Stimulated activated CD4-positive, alpha-beta T cell treated with anti-CD3 and anti-CD28 coated beads, Interleukin-15, amount 100 ng/mL, for 24 hours (primary cell): Measurements from ENCODE around the gene OR9Q1.
"Not testable (repeated sequence)": the region's sequence is repeated elsewhere in the genome, so short reads cannot be mapped to it uniquely, and the experiment has no call there.

Experiments used
- DNase-seq: peaks from one replicate; pipeline ENCODE4 v3.0.0-alpha.2; 2020

Gene OR9Q1, protein sequence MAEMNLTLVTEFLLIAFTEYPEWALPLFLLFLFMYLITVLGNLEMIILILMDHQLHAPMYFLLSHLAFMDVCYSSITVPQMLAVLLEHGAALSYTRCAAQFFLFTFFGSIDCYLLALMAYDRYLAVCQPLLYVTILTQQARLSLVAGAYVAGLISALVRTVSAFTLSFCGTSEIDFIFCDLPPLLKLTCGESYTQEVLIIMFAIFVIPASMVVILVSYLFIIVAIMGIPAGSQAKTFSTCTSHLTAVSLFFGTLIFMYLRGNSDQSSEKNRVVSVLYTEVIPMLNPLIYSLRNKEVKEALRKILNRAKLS

DNA sequence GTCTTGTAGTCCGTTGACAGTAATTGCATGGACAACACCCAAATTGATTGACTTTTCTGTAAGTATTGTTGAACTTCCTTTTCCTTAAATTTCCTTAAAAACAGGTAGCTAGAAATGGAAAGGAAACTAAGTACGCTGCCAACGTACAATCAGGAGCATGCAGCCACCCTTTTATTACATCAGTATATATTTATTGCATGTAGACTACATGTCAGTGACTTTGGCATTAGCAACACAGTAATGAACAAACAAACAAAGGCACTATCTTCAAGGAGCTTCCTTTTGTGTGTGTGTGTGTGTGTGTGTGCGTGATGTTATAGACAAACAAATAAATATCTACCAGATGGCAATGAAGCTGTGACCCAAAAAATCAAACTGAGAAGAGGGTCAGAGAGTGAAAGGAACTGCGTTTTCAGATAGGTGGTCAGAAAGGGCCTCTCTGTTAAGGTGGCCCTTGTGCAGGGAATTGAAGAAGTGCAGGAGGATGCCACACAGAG, at the start of gene OR9Q1:
OR9Q1 (plus strand) TSS at position 447 of the 497 bp plus-strand sequence. CDS start 155,564 bp downstream, outside the sequence.
- no peak for DNase-seq

DNA sequence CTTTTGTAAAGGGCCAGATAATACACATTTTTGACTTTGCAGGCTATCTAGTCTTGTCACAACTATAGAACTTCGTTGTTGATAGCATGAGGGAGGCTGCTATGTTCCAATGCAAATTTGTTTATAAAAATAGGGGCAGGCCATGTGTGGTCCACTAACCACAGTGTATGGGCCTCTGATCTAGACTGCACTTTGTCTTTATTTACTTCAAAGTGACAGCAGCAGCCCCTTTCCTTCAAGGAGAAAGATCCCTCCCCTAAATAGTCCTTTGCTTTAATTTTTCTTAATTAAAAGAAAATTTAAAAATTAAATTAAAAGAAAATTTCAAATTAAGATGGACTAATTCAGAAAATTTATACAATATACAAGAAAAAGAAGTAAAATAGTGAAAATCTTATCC, 49.5 kb upstream of the OR9Q1 start:
- no peak for DNase-seq

DNA sequence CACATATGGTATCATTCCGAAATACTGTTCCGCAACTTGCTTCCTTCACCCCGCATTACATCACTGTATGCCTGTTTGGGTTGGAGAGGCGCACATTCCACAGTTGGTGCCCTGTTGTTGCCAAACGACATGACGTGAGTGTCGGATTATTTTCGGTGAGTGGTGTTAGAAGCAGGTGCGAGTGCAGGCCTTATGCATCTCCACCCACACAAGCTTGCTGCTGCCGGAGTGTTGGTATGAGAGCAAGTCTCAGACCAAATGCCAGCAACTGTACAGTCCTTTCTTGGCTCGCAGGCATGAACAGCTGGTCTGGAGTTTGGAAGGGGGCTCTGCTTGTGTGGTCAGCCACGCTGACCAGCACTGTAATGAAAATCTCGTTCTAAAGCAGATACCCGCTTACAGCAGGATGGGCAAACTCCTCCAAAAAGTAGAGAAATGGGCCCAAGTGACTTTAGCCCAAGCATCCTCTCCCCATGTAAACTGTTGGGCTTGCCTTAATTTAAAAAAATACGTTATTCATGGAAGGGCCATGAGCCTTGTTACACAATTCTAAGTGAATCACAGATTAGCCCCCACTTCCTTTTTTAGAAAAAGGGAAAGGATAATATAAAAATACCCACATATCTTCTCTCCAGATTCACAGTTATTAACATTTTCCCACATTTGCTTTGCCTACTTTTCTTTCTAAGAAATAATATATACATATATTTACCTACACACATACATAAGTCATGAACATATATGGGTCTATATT, 48.7 kb upstream of the OR9Q1 start:
- DNase-seq, result no peak

DNA sequence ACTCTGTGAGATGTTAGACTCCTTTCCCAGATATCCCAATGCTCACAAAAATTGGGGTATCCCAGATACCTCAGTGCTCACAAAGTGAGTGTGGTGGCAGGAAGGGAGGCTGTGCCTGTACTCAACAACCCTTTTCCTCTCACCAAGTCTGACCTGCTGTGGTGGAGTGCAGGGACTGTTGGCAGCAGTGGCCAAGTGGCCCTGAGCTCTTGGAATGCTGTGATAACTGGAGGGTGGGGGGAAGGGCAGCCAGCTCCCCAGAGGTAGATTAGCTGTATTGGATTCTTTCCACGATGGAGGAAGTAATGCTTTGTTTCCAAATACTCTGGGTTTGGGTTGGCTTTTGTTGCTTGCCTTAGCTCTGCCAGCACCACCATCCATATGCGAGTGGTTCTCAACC, 46.0 kb upstream of the OR9Q1 start:
- no peak for DNase-seq

DNA sequence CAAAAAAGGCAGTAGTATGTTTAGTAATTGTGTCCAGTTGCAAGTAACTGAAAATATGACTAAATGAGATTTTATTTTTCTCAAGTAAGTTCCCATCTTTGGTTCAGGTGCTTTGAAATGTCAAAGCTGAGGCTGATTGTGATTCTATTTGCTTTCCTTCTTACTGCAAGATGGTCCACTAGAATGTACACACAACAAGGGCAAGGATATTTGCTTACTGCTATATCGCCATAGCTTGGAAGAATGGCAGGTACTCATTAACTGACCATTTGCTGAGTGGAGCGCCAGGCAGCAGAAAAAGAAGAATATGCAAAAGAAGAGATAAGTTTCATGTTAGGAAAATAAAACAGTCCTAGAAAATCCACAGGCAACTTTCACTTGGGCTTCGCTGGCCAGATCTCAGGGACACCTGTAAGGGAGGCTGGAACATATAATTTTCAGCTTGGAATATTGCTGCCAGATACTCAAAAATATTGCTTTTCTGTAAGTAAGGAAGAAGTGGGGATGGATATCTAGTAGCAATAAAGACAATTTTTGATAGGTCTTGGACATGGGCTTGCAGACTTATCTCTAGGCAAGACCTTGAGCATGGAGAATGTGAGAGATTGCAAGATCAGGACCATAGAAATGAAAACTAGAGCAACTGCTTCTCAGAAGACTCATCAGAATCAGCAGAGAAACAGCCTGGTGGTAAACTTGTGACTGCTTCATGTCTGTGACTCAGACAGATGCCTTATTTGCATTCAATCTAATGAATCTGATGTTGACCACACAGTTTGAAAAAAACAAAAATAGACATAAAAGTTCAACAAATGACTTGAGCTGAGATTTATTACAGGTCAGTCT, 44.8 kb upstream of the OR9Q1 start:
- DNase-seq, result no peak

DNA sequence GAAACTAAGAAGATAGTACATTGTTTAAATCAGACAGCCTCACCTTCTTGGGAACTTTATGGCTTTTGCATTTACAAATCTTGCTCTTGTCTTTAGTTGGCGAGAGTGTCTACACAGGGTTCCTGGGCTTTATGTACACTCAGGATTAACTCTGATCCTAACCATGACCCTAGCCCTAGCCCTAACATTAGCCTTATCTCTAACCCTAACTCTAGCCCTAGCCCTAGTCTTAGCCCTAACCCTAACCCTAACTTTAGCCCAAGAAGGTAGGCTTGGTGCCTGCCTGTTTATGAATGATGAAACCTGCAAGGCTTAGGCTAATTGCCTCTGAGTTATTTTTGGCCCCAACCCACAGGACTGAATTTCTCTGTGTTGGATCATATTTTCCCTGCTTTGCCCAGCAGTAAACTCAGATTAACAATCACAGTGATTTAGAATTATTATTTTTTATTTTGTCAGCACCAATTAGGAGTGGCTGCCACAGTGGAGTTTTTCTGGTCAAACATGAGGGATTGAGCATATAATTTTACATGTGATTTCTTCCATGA, 44.1 kb upstream of the OR9Q1 start:
- DNase-seq, result no peak

DNA sequence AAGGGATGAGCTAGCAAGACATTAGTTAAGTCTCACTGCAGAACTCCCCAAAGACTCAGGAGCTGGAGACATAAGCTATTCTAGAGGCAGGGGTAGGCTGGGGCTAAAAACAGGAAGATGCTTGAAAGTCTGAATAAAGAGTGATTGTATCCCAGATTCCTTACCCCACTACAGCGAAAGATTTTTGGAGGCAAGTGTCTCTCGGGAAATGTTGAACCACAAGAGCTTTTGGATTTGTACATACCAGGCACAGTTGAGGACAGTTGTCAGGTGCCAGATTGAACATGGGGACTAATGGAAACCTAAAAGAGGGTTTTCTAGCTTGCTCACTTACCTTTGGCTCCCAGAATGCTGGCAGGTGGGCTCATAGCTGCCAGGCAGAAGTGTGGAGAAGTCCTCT, 43.5 kb upstream of the OR9Q1 start:
- no peak for DNase-seq

DNA sequence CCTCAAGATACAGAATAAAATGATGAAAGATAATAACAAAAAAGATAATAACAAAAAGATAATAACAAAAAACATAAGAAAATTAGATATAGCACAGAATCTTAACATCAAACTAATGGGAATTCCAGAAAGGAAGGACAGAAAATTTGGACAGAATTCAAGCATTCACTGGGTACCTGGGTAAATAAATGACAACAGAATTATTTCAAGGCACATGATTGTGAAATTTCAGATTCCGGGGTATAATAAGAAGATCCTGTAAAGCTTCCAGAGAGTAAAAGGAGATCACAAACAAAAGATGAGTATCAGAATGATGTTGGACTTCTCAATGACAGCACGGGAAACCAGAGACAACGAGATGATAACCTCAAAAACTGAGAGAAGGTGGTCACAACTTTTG, 42.1 kb upstream of the OR9Q1 start:
- DNase-seq, result no peak

DNA sequence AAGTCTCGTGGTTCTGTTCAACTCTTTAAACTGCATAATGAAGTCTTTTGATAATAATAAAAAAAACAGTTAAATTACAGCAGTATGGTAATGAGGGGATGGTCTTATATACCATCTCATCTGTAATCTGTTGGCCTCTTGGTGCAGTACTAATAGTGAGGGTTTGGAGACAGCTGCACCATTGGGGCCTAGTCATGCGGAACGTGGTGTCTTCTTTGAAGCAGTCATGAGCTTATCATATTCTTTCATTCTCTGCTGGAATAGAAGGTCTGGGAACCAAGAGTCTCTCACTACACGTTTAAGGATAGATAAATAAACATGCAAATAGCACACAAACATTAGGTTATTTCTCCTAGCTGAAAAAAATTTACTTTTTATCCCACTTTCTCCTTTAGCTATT, 40.9 kb upstream of the OR9Q1 start:
- no peak for DNase-seq

DNA sequence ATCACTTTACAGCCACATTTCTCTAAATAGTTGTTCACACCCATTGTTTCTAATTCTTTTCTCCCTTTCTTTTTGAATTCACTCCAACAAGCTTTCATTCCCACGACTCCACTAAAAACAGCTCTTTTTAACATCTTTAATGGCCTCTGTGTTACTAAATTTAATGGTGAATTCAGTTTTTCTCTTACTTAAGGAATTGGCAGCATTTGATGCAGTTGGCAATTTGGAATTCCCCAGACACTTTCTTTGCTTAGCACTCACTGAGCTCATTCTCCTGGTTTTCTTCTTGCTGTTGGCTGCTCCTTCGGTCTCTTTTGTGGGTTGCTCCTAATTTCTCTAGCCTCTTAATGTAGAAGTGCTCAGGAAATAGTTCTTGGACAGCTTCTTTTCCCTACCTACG, 40.5 kb upstream of the OR9Q1 start:
- no peak for DNase-seq

DNA sequence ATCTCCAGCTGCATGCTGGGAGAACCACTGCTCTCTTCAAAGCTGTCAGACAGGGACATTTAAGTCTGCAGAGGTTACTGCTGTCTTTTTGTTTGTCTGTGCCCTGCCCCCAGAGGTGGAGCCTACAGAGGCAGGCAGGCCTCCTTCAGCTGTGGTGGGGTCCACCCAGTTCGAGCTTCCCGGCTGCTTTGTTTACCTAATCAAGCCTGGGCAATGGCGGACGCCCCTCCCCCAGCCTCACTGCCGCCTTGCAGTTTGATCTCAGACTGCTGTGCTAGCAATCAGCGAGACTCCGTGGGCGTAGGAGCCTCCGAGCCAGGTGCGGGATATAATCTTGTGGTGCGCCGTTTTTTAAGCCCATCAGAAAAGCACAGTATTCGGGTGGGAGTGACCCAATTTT, 24.2 kb upstream of the OR9Q1 start:
- DNase-seq, result not testable (repeated sequence)

DNA sequence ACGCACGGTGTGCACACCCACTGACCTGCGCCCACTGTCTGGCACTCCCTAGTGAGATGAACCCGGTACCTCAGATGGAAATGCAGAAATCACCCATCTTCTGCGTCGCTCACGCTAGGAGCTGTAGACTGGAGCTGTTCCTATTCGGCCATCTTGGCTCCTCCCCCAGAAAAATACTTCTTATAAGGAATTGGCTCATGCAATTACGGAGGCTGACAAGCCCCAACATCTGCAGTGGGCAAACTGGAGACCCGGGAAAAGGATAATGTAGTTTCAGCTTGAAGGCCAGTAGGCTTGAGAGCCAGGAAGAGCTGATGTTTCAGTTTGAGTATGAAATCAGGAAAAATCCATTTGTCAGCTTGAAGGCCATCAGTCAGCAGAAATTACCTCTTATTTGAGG, 23.7 kb upstream of the OR9Q1 start:
- DNase-seq, result not testable (repeated sequence)

DNA sequence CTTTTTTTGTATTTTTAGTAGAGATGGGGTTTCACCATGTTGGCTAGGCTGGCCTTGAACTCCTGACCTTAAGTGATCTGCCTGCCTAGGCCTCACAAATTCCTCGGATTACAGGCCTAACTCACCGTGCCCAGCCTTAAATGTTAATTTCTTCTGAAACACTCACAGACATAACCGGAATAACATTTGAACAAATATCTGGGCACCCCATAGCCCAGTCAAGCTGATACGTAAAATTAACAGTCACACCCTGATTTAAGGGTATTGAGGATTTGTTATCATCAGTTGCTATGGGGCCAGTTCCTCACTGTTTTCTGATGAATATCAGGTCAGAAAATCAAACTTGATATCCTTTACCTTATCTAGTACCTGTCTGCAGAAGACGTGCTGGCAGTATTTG, 23.0 kb upstream of the OR9Q1 start:
- DNase-seq, result no peak

DNA sequence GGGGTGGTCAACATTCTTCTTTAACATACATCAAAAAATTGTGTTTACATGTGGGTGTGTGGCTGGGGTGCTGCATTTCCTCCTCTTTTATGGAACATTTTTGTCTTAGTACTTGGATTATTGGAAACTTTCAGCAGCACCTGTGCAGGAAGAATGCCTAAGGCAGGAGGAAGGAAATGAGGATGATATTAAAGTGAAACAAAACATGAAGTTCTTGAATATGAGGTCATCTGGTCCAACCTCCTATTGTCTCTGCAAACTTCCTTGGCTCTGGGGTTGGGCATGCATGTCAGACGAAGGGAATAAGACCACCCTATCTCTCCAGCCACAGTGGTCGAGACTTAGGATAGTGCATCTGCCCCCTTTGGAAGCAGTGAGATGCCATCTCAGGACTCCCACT, 20.6 kb upstream of the OR9Q1 start:
- DNase-seq, result no peak

DNA sequence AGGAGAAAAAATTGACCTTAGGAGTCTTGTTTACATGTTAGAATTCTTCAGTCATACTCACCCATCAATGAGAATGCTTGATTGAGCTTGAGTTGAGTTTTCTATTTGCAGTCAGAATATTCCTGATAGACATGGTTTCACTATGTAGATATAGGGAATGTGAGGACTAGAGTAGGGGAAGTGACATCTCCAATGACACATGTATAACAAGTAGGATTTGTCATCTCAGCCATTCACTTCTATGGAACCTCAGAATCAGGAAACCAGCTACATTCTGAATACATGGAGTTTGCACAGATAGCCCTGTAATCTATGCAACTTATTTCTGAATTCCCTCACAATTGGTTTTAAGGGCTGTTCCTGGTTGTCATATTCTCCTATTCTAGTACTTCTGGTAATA, 20.1 kb upstream of the OR9Q1 start:
- no peak for DNase-seq

DNA sequence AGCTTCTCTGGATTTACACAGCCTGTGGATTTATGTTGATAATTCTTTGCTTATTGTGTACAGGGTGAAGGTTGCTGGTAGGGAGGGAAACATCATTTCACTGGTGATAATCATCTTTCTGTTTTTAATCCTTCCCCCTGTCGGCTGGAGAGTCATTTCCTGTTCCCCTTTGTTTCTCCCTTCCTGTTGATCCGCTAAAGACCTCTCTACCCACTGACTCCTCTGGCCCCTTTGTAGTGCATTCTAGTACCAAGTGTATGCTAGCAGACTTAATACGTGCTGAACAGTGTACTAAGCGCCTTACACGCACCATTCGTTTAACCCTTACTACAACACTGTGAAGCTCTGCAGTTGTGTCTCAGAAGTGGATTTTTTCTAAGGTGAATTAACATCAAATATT, 19.0 kb upstream of the OR9Q1 start:
- no peak for DNase-seq

DNA sequence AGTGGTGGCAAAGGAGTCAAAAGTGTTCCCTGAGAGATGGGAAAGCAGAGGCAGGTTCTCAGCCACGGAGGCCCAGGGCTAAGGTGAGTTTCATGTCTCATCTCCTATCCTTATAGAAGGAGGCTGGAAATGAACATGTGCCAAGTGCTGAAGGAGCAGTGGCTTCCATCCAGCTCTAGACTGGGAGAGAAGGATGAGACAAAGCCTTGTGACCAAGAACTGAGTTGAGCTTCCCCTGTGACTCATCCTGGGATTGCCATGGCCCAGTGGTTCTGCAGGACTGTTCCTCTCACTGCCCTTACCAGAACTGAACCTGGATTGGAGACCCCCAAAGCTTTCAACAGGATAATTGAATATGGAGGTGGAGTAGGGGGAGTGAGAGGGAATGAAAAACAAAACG, 16.7 kb upstream of the OR9Q1 start:
- no peak for DNase-seq

DNA sequence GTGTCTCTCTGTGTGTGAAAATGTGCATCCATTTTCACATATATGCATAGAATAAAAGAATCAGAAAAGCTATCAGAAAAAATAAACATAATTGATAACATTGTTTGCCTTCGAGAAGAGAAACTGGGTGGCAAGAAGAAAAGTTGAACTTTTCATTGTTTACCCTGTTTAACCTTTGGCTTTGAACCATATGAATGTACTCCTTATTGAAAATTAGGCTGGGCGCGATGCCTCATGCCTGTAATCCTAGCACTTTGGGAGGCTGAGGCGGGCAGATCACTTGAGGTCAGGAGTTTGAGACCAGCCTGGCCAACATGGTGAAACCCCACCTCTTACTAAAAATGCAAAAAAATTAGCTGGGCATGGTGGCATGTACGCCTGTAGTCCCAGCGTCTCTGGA, 11.9 kb upstream of the OR9Q1 start:
- no peak for DNase-seq

DNA sequence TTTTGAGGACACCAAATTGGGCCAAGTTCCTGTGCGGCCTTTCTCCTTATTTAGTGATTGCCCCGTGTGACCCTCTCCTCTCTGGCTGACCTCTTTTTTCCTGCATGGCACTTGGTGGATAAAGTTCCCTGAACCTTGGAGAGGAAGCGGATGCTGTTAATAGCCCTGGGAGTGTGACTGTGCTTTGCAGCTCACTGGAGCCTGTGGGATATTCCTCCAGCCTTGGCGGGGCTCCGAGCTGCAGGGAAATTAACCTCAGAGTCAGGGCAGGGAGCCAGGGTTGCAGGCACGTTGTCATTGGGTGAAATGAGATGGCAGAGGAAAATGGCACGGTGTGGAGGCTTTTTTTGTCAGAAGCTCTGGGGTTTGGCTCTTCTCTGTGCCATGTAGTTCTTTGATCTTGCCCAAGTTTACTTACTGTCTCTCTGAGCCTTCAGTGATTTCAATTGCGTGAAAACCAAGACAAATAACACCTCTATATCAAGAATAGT, 965 bp downstream of the OR9Q1 start:
- no peak for DNase-seq

DNA sequence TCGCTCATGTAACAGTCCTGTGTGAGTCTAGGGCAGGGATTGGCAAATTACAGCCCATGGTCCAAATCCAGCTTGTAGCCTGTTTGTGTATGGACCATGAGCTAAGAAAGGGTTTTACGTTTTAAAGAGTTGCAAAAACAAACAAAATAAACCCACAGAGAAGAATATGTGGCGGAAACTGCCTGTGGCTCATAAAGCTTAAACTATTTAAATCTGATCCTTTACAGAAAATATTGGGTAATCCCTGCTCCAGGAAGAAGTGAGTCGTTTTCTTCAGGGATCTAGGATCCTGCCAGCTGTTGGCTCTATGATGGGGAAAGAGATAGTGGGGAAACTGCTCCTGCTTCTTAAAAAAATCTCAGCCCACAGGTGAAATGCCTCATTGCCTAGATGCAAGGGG, 3.7 kb downstream of the OR9Q1 start:
- DNase-seq, result no peak

DNA sequence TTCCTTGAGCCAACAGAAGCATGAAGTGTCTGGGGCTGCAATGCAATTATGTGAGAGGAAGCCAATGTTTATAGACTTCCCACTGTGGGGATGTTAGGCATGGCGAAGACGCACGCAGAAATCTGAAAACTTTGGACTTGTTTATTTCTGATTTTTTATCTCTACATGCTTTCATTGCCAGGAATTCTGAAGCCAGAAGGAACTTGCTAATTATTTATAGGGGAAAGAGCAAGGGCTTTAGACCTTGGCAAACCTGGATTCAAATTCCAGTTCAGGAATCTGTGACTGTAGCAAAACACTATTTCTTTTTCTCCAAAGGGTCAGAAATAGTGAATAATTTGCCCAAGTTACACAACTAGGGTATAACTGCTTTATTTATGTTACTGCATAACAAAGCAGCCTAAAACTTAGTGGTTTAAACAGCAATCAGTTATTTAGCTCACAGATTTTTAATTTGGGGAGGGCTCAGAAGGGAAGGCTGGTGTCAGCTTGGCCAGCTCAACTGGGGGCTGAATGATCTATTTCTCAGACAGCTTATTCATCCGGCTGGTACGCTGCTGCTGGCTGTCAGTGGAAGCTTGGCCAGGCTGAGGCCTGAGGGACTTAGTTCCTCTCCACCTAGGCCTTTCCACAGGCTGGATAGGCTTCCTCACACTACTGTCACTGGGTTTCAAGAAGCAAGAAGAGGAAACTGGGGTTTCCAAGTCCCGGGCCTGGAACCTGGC, 5.2 kb downstream of the OR9Q1 start:
- DNase-seq, result no peak

DNA sequence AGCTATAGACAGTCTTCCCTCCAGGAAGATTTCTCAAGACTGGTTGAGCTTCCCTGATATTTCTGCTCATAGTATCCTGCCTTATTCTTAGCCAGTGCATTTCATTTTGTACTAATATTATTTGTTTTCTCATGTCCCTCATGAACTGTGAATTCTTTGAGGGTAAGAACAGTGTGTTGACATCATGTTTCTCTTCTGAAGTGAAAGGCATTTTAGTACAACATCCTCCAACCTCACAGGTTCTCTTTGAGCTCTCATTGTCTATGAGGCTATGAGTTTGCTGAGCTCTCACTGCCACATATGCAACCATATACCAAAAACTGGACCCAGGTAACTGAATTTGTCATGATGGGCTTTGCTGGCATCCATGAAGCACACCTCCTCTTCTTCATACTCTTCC, 7.0 kb downstream of the OR9Q1 start, which contains the start of gene OR6Q1:
OR6Q1 (plus strand) TSS at position 301 of the 400 bp plus-strand sequence; CDS start at position 301, 0 bp downstream.
- no peak for DNase-seq
